MM.1S (cell line): ENCODE data around the gene STK17A.

Source experiments
- CTCF ChIP-seq: fragments of 300-600 bp; sonication (generic); IDR thresholded peaks from 2 replicates; pipeline ENCODE4 v1.5.1; 2016; ENCODE audit warnings: antibody characterized with exemption, low read length, mixed read lengths
- EZH2phosphoT487 ChIP-seq: fragments of 300-600 bp; sonication (generic); IDR thresholded peaks from 2 replicates; pipeline ENCODE4 v1.6.1; 2018; ENCODE audit warnings: antibody characterized with exemption, low read length

GRCh38 chr7:43650457-43651052, 67.6 kb downstream of the STK17A start:
- no peak for TF ChIP-seq CTCF
- TF ChIP-seq EZH2phosphoT487 = no peak
